GM12865 (cell line): ENCODE results near the gene ATP2A3.

Experiments used
- DNase-seq: peaks from one replicate; pipeline ENCODE4 v3.0.0; 2010; ENCODE audit warnings: low read depth
- H3K4me3 ChIP-seq: 2 replicates; pipeline ENCODE4 v1.5.1; 2011; ENCODE audit warnings: mild to moderate bottlenecking, low read depth, low read length, control low read depth
- CTCF ChIP-seq: IDR thresholded peaks from 2 replicates; pipeline ENCODE4 v1.5.1; 2011; ENCODE audit warnings: low read length, control low read depth, low read depth, inconsistent platforms; ENCODE audit not compliant: insufficient read depth; ENCODE audit errors: missing control alignments

The ATP2A3 gene

GRCh38 chr17:3894188-3894587 is 70.0 kb downstream of the ATP2A3 start:
- no peak for TF ChIP-seq CTCF
- no peak overlapping the region for H3K4me3 ChIP-seq
- DNase-seq, result no peak

- no peak for DNase-seq
- H3K4me3 ChIP-seq, result peak overlapping the region; percentile 56
- no peak for TF ChIP-seq CTCF
These were observed 70.5 kb downstream of the ATP2A3 start for GRCh38 chr17:3893720-3894116.

- no peak for TF ChIP-seq CTCF
- DNase-seq, result peak; percentile 91
- H3K4me3 ChIP-seq, result peak within 1 kb of the TSS; percentile 56
These were observed 71.1 kb downstream of the ATP2A3 start, which contains the start of gene CAMKK1 for GRCh38 chr17:3893003-3893719. Gene CAMKK1 (minus strand): TSS chr17:3893053. CDS start chr17:3885687, 7,366 bp downstream.

- TF ChIP-seq CTCF, result no peak
- H3K4me3 ChIP-seq, result peak overlapping the region; percentile 56
- peak; percentile 45 for DNase-seq
These were observed 71.9 kb downstream of the ATP2A3 start for GRCh38 chr17:3892095-3892998.

GRCh38 chr17:3891626-3892094 is 72.6 kb downstream of the ATP2A3 start:
- no peak for DNase-seq
- no peak for TF ChIP-seq CTCF
- no peak overlapping the region for H3K4me3 ChIP-seq

- DNase-seq, result no peak
- H3K4me3 ChIP-seq, result no peak overlapping the region
- TF ChIP-seq CTCF, result no peak
These were observed 73.4 kb downstream of the ATP2A3 start for GRCh38 chr17:3890878-3891219.
